ENCODE results near the gene SFTPA2.

DNA sequence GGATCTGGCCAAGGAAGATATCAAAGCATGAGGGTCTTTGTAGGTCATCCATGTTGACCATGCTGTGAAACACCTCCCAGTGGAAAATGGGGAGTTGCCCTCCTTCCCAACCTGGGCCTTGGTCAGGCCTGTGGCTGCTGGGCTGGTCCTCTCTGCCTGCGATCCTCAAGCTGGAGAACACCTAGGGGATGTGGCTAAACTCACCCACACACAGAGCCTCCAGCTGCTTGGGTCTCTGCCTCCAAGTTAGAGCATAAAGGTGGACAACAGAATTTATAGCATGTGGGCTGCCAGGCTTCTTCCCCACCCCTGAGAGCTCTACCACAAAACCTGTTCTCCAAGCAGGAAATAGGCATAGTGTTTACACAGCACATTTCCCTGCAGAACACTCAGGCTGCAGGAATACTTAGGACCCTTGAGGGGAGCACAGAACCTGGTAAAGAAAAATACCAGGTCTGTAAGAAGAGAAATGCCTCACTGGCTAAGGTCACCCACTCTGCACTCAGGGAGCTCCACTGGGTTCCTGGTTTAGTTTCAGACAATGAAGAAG lies at the start of gene SFTPA2:
- TF ChIP-seq CTCF (IDR thresholded peaks at IDR 0.05) = no peak
- TF ChIP-seq POLR2AphosphoS5 (IDR thresholded peaks at IDR 0.05) = no peak

Data from suprapubic skin (tissue), 3 donors.